CD4-positive, alpha-beta T cell treated with Interleukin-17A for 1 hour (primary cell): ENCODE data around the gene MARCHF3.
"Not testable (repeated sequence)": the region's sequence is repeated elsewhere in the genome, so short reads cannot be mapped to it uniquely, and the experiment has no call there.

Experiments
- DNase-seq: peaks from one replicate; pipeline ENCODE4 v3.0.0-alpha.2; 2020

Gene MARCHF3

DNA sequence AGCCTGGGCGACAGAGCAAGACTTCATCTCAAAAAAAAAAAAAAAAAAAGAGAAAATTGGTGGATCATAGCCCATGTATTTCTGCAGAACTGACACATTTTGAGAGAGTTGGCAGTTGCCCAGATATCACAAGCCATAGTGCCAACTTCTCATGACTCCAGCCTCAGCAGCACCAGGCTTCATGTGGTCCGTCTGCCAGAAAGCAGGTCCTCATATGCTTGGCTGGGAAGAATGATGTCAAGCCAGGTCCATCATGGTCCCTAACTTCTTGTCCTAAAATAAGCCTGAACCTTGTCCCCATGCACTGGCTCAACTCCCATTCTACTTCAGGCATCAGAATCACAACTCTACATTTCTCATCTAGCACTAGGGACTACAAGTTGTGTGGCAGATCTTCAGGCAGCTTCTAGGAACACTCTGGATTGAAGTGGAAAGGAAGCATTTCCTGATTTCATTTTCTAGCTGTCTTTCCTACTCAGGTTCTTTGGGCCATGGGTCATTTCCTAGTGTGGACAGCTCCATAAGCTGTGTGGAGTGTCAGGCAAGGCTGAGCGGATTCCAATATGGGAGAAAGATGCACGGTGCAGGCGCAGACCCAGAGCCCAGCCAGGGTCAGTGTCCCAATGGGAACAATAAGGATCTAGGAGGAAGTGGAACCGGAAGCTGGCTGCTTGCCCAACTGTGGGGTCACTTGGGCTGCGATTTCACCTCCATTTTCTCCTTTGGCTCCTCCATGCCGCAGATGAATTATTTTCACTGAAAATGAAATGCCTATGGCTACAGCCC, 163.3 kb downstream of the MARCHF3 start:
- DNase-seq, result no peak

DNA sequence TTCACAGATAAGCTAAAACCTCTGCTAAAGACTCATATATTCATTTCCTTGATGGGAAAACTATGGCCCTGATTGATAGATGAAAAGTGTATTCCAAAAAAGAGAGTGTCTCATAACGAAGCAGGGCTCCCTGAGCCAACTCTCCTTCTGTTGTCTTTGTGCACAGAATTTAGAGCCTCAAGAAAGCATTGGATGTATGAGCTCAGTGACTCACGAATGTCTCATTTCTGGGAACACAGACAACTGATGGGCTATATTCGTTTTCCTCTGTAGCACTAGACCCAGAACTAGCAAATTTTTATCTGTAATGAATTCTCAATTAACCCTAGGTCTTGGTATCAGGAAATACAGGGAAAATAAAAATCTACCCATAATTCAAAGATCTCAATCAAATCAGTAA, 165.1 kb downstream of the MARCHF3 start:
- no peak for DNase-seq

GRCh38 chr5:126864042-126864688, 166.2 kb downstream of the MARCHF3 start:
- DNase-seq, result no peak

DNA sequence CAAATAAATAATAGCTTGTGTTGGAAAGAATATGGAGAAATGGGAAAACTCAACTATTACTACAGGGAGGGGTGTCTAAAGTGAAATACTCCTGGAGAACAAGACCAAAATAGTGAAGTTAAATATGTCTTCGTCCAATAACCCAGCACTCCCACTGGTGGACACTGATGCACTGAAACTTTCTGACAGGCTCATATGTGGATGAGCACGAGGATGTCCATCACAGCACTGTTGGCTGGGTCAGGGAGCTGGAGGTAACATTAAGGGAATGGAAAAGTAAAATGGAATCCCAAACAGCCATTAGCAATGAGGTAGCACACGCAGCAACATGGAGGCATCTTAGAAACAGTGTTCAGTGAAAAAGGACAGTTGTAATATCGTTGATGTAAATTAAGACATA, 167.0 kb downstream of the MARCHF3 start:
- no peak for DNase-seq

- no peak for DNase-seq
Observed at GRCh38 chr5:126858441-126858840, 171.9 kb downstream of the MARCHF3 start.

DNA sequence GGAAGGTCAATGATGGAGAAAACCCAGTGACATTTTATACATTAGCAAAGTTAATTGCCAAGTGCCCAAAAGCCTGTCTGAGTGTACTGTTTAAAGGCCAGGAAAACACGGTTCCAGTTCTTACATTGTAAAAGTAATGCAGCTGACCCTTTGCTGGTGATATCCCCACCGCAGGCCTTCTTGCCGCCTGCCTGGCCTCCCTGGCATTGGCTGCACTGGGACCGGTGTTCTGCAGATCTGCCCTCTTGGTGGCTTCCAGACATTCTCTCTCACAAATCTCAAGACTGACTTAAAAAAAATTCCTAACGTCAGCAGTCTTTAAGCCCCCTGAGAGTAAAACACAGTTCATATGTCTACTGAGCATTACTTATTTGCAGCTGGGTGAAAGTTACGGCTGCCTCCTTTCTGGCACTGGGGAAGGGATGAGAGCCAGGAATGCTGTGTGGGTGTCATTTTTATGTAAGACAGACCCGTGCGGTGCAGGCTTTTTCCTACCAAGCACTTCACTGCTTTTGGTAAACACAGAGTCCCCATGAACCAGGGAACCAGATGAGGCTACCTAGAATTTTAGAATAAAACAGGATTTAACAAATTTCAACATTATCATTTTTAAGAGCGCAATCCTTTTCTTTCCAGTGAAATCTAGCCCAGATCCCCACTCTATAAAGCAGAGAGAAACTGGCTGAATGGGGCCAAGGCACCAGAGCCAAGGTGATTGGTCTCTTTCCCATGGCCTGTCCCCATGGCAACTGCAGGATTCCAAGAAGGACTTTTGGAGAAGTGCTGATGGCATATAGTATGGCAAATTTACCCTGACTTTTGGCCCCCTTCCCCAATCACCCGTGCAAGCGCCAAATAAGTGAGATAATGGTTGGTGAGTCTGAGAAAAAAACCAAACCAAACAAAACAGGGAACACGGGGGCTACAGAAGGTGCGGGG, 172.6 kb downstream of the MARCHF3 start:
- DNase-seq, result no peak

GRCh38 chr5:126855266-126855665, 175.1 kb downstream of the MARCHF3 start:
- DNase-seq, result peak; percentile 14

- no peak for DNase-seq
Observed at GRCh38 chr5:126854526-126855110, 175.7 kb downstream of the MARCHF3 start.

GRCh38 chr5:126853541-126854307, 176.6 kb downstream of the MARCHF3 start:
- DNase-seq, result peak; percentile 65

GRCh38 chr5:126852841-126853271, 177.5 kb downstream of the MARCHF3 start:
- DNase-seq, result no peak

- DNase-seq, result peak; percentile 53
Observed at GRCh38 chr5:126852091-126852571, 178.2 kb downstream of the MARCHF3 start.

DNA sequence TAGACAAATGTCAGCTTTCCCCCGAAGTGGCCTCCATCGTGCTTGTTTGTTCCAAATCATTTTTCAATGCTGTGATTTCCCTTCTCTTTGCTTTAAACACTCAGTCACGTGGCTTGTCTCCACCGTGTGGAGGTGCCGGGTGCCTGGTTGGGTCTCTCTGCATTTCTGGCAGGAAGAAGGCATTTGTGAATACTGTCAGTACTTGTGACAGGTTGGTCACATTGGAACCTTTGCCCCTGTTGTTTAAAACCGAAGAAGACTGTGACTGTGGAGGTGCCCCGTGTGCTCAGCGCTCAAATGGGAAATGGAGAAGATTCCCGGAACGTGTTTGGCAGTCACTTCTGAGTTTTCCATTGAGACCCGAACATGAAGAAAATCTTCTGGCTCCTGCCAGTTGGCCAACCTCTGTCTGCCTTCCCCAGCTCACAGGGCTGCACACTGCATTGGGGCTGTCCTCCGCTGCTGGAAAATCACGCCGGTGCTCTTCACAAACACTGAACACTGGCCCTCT, 178.8 kb downstream of the MARCHF3 start:
- peak; percentile 36 for DNase-seq

GRCh38 chr5:126849101-126849678, 181.2 kb downstream of the MARCHF3 start:
- no peak for DNase-seq

DNA sequence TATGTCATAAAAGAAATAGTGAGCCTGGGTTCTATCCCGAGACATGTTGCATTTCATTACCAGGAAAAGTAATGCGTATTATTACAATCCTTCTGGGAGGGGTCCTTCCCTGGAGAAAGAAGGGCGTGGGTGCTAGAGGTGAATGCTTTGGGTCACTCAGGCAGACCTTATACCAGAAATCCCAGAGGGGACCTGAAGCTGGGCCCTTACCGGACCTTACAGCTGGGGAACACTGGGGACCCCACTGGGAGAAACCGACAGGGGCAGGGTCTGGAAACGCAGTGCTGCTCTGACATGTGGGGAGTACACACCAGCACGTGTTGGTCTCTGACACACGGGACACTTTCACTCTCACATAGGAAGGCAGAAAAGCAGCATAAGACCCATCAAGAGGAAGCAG, 182.1 kb downstream of the MARCHF3 start:
- DNase-seq, result no peak

- no peak for DNase-seq
Observed at GRCh38 chr5:126847826-126848251, 182.5 kb downstream of the MARCHF3 start.

DNA sequence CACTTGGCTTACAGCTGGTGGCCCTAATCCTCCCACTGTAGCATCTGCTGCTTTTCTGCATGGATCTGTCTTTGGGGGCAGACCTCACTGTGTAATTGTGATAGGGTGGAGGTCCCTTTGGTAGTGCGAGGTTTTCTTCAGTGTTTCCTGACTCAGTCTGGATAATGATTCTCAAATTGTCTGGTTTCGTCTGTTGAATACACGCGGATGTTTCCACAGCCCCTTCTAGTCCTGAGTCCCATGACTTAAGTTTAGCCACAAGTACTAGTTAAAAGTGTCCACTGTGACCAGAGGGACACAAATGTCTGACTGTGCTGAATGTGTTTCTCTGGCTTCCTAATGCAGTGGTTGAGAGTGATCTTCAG, 182.9 kb downstream of the MARCHF3 start:
- no peak for DNase-seq

DNA sequence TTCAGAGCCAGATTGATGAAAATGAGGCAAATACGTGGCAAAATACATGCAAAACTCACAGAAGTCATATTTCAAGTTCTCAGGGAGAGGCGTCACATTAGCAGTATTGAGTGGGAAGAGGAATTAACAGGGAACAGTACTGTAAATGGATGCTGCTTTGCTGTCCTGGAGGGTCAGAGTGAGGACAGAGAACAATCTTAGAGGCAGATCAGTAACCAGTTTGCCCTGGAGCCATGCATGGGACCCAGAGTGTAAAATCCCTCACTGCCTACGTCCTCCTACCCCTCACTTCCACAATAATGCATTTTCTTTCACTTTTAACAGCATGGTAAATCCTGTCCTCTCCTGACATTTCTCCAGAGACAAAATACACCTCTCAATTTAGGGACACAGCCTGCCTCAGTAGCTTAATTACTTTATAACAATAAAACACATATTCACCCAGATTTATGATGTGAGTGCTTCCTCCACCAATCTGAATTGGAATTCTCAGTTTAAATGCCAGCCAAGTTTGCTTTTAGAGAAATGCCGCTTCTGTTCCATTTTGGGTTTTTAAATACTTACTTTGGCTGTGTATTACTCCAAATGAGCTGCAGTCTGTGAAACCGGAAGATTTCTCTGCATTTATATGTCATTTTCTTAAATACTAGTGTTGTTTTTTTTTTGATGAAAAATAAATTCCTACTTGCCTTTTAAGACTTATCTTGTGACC, 183.5 kb downstream of the MARCHF3 start:
- DNase-seq, result no peak

DNA sequence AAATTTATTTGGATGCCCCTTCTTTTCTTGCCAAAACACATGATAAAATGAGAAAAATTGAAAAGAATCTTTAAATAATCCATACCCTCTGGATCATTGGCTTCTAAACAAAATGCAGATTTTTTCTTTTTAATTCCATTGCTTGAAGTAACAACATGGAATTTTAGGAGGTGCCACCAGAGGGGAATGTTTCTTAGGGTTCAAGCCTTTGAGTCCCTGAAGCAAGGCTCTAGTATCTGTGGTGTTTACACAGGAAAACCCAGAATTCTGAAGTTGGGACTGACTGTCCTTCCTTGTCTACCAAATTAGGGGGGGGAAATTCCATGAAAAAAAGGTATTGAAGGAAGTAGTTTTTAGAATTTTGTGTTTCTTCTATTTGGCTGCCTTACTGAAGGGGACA, 184.0 kb downstream of the MARCHF3 start:
- no peak for DNase-seq

GRCh38 chr5:126845470-126846070, 184.8 kb downstream of the MARCHF3 start:
- DNase-seq, result peak; percentile 63

DNA sequence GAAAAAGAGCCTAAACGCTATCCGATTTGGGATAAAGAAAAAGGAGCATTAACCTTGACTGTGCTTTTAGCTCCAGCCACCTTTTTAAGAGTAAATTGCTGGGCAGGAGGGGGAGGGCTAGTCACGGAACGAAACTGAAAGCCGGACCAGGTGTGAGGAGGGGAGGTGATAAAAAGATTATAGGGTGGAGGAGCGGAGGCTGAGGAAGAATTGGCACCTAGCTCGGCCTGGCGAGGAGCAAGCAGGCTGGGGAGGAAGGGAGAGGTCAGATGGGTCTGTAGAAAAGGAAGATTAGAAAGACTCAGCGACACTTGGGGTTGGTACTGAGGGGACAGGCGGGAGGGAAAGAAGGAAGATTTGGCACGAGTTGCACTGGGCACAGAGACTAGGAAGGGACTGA, 187.0 kb downstream of the MARCHF3 start:
- DNase-seq, result not testable (repeated sequence)
